Glutamatergic neuron (in vitro differentiated cells): Measurements from ENCODE around the gene OTOR. TPM values are rescaled to one million over a fixed set of nuclear protein-coding genes. Genes with fewer than 3 reads are reported as not detected.
A peak's percentile ranks its signal among the peaks of the same experiment; 100 is the strongest.

ENCODE experiments used
- DNase-seq: peaks from one replicate; pipeline ENCODE4 v3.0.0; 2022
- H3K27ac Mint-ChIP-seq: one replicate; pipeline ENCODE4 v1.8.0; 2020; ENCODE audit warnings: mild to moderate bottlenecking, mixed read lengths, inconsistent platforms; ENCODE audit not compliant: unreplicated experiment
- H3K27me3 Mint-ChIP-seq: one replicate; pipeline ENCODE4 v1.8.0; 2020; ENCODE audit warnings: mild to moderate bottlenecking, moderate library complexity, mixed read lengths, inconsistent platforms; ENCODE audit not compliant: unreplicated experiment
- H3K36me3 Mint-ChIP-seq: one replicate; pipeline ENCODE4 v1.8.0; 2020; ENCODE audit warnings: mild to moderate bottlenecking, mixed read lengths, inconsistent platforms; ENCODE audit not compliant: unreplicated experiment
- H3K4me1 Mint-ChIP-seq: one replicate; pipeline ENCODE4 v1.8.0; 2020; ENCODE audit warnings: mild to moderate bottlenecking, low read depth, mixed read lengths, inconsistent platforms; ENCODE audit not compliant: unreplicated experiment
- H3K4me3 Mint-ChIP-seq: one replicate; pipeline ENCODE4 v1.8.0; 2020; ENCODE audit warnings: mild to moderate bottlenecking, mixed read lengths, inconsistent platforms; ENCODE audit not compliant: unreplicated experiment
- H3K9me3 Mint-ChIP-seq: one replicate; pipeline ENCODE4 v1.8.0; 2020; ENCODE audit warnings: mild to moderate bottlenecking, moderate library complexity, mixed read lengths, inconsistent platforms; ENCODE audit not compliant: unreplicated experiment
- CTCF ChIP-seq: fragments of 200-600 bp; sonication (generic); IDR thresholded peaks from one replicate; pipeline ENCODE4 v1.5.0; 2021; ENCODE audit not compliant: partially characterized antibody, unreplicated experiment
- total RNA-seq: library from RNA; stranded (reverse); fragmentation: NEBNext Ultra II Directional; extraction: Animal tissue kit (Norgen Biotek cat#: 25700); gene quantifications from one replicate; pipeline ENCODE4 v1.2.1, GENCODE V29; 2021; ENCODE audit not compliant: unreplicated experiment

The OTOR gene
- total RNA-seq, 1 donor from 2014 or later: not detected

GRCh38 chr20:16729565-16730460 is 18.3 kb upstream of the OTOR start, which contains the start of gene SNRPB2:
TSS of gene SNRPB2 (plus strand) at chr20:16730026. CDS start at chr20:16731703, 1,677 bp downstream.
- Mint-ChIP-seq H3K9me3 (peaks cover 2% of the 10 kb centered on the region), H3K27me3 (peaks cover 4% of the 10 kb centered on the region), H3K4me3 (peak within 1 kb of the TSS; percentile 98), H3K27ac (peak within 1 kb of the TSS; percentile 98), H3K36me3 (peaks cover 5% of the 10 kb centered on the region), H3K4me1 (peaks cover 7% of the 10 kb centered on the region)
- no peak for TF ChIP-seq CTCF
- peak; percentile 93 for DNase-seq

DNA sequence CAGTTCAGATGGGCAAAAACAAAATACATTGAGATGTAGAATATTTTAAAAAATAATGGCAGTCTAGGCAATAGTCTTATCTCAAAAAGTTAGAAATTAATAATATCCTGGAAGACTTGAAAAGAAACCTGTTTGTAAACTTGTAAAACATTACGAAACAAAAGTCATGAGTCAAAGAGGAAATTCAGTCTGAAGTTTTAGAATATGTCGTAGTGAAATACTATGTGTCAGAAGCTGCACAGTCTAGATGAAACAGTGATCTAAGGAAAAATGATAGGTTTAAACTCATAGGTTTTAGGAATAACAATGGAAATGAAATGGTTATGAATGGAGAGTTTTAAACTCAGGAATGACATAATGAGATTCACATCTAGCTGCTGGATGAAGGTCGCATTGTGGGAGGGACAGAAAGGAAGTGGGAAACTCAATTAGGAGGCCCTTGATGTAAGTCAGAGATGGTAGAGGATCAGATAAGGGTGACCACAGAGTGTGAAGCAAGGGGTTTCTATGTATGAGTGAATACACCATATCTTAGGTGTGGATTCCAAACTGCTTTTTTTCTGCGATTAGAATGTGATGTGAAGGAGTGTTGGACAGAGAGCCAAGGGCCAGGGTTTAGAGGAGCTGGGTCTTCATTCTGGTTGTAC is 15.5 kb upstream of the OTOR start:
- Mint-ChIP-seq H3K27ac (no peak overlapping the region), H3K9me3 (peaks cover 2% of the 10 kb centered on the region), H3K4me3 (no peak overlapping the region), H3K27me3 (peaks cover 4% of the 10 kb centered on the region), H3K36me3 (peaks cover 5% of the 10 kb centered on the region), H3K4me1 (peaks cover 7% of the 10 kb centered on the region)
- DNase-seq: no peak
- TF ChIP-seq CTCF: no peak

DNA sequence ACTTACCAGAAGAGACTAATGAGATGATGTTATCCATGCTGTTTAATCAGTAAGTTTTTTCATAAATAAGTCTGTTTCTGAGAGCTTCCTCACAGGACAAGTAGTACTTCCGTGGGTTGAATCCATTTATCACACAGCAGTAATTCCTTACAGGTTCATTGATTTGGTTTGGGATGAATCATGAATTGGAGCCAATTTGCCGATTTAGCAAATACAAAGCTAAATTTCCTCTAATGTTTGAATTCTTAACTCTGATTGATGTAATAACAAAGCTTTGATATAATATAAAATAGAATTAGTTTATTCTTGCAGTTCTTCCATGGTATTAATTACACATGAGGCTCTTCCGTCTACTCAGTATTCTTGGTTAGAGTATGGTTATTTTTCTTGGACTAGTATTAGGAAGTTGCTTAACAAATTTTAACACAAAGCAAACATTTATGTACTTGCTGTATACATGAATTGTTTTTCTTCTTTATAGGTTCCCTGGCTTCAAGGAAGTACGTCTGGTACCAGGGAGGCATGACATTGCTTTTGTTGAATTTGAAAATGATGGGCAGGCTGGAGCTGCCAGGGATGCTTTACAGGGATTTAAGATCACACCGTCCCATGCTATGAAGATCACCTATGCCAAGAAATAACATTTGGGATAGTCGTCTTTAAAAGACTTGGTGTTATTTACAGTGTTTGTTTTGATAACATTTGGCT is 7.6 kb upstream of the OTOR start:
- no peaks in the 10 kb centered on the region for H3K9me3 Mint-ChIP-seq
- no peak overlapping the region for H3K27ac Mint-ChIP-seq
- H3K4me1 Mint-ChIP-seq: no peaks in the 10 kb centered on the region
- no peaks in the 10 kb centered on the region for H3K27me3 Mint-ChIP-seq
- no peak for TF ChIP-seq CTCF
- H3K4me3 Mint-ChIP-seq: no peak overlapping the region
- H3K36me3 Mint-ChIP-seq: no peaks in the 10 kb centered on the region
- no peak for DNase-seq

DNA sequence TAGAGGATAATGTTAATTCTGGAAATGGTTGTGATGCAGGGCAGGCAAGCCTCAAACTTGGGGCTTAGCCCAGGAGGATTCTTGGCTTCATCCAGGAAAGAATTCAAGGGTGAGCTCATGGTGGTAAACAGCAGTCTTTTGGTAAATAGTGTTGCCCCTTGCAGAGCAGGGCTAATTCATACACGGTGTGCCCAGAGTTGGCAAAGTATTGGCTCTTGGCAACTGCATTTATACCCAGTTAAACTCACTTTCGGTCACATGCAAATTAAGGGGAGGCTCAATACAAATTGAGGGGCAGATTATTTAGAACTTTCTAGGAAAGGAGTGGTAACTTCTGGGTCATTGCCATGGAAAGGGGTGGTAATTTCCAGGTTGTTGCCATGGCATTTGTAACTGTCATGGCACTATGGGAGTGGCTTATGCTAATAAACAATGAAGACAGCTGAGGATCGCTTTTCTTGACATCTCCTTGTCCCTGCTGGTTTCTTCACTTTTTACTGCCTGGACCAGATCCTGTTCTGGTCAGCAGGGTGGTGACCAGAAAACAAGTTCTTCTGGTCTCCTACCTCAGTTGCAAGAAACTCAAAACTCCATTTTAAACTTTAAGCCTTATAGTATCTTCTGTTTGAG is 3.9 kb upstream of the OTOR start:
- H3K4me1 Mint-ChIP-seq: no peaks in the 10 kb centered on the region
- no peaks in the 10 kb centered on the region for H3K27me3 Mint-ChIP-seq
- H3K36me3 Mint-ChIP-seq: no peaks in the 10 kb centered on the region
- no peak overlapping the region for H3K27ac Mint-ChIP-seq
- no peak overlapping the region for H3K4me3 Mint-ChIP-seq
- TF ChIP-seq CTCF: no peak
- no peaks in the 10 kb centered on the region for H3K9me3 Mint-ChIP-seq
- DNase-seq: no peak
